K562 (cell line): ENCODE measurements around the gene IFNGR2. TPM values are rescaled to one million over a fixed set of nuclear protein-coding genes. Genes with fewer than 3 reads are reported as not detected.

Source experiments
- ATAC-seq: fragments of 200-7000 bp; cut with Tn5 transposase; 3 replicates; pipeline ENCODE4 v1.9.1; 2020; ENCODE audit warnings: moderate library complexity
- BruUV-seq: library from RNA; stranded (reverse); fragments of 400-500 nt; replicated peaks from 2 replicates; lab custom pipeline; 2021; lab: Mats Ljungman, UMichigan
- CTCF ChIA-PET: fragments of 300-600 bp; formaldehyde crosslinking; extraction: SDS; loops from one replicate; lab custom pipeline; 2021; ENCODE audit warnings: low intra/inter-chr PET ratio; lab: Yijun Ruan, JAX
- POLR2A ChIA-PET: fragments of 300-600, 350-650 bp; sonication (Branson Sonifier 250); formaldehyde crosslinking; extraction: SDS; loops from one replicate; lab custom pipeline; 2021; ENCODE audit warnings: antibody characterized with exemption, inconsistent platforms; lab: Yijun Ruan, JAX
- DNase-seq, 4 experiments: peaks; one replicate each; pipeline versions ENCODE4 v3.0.0 to v3.0.0-alpha.2; 2011 to 2018; ENCODE audit warnings: low spot score in 3 of 4, mixed read lengths in 3 of 4; ENCODE audit errors: extremely low read depth in 1 of 4
- FAIRE-seq: peaks from 2 replicates; lab custom pipeline; 2011; peaks lifted over from hg19 to GRCh38; lab: Jason Lieb, UNC
- H2AFZ ChIP-seq: 2 replicates; pipeline ENCODE4 v1.6.0; 2011; ENCODE audit warnings: low read depth, low read length, control low read depth, inconsistent platforms
- H3K27ac ChIP-seq: fragments of 200-600 bp; 3 replicates; pipeline ENCODE4 v1.8.0; 2011; ENCODE audit warnings: low read depth, mild to moderate bottlenecking, control low read depth, inconsistent platforms, low read length, moderate library complexity, mixed read lengths; ENCODE audit errors: extremely low read depth
- H3K27me3 ChIP-seq, 2 experiments: fragments of 300-600 bp in 1 of 2; 2 replicates in 1 of 2; 3 replicates in 1 of 2; pipeline versions ENCODE4 v1.6.0 to v1.8.0; 2011; ENCODE audit warnings: inconsistent platforms in 2 of 2, low read length in 2 of 2, mild to moderate bottlenecking in 1 of 2, mixed read lengths in 1 of 2, moderate library complexity in 1 of 2; ENCODE audit not compliant: control insufficient read depth in 2 of 2, insufficient read depth in 2 of 2
- H3K36me3 ChIP-seq: fragments of 300-600 bp; 3 replicates; pipeline ENCODE4 v1.8.0; 2011; ENCODE audit warnings: mild to moderate bottlenecking, low read length, inconsistent platforms; ENCODE audit not compliant: control insufficient read depth, insufficient read depth
- H3K4me1 ChIP-seq, 2 experiments: fragments of 200-600 bp in 1 of 2; replicated peaks in 1 of 2; 2 replicates in 1 of 2; 3 replicates in 1 of 2; pipeline versions ENCODE4 v1.5.1 to v1.8.0; 2011; ENCODE audit warnings: inconsistent platforms in 2 of 2, low read length in 2 of 2, mild to moderate bottlenecking in 1 of 2, mixed read lengths in 1 of 2, moderate library complexity in 1 of 2; ENCODE audit not compliant: control insufficient read depth in 2 of 2, insufficient read depth in 2 of 2
- H3K4me2 ChIP-seq: 2 replicates; pipeline ENCODE4 v1.6.1; 2011; ENCODE audit warnings: low read length, control low read depth, inconsistent platforms, mixed read lengths; ENCODE audit not compliant: insufficient read depth
- H3K4me3 ChIP-seq: fragments of 200-600 bp; sonication (generic), shearing (Covaris generic); 2 replicates; pipeline ENCODE4 v1.5.1; 2016; ENCODE audit warnings: control low read depth, inconsistent platforms
- H3K79me2 ChIP-seq: fragments of 200-600 bp; 3 replicates; pipeline ENCODE4 v1.8.0; 2011; ENCODE audit warnings: low read length, inconsistent platforms; ENCODE audit not compliant: control insufficient read depth, insufficient read depth
- H3K9ac ChIP-seq, 2 experiments: 2 replicates each; pipeline versions ENCODE4 v1.6.0 to v1.6.1; 2011; ENCODE audit warnings: low read depth in 2 of 2, low read length in 2 of 2, control low read depth in 1 of 2, inconsistent platforms in 1 of 2, mild to moderate bottlenecking in 1 of 2, mixed read lengths in 1 of 2; ENCODE audit not compliant: insufficient read depth in 1 of 2
- H3K9me1 ChIP-seq: one replicate; pipeline ENCODE4 v1.6.0; 2011; ENCODE audit warnings: inconsistent platforms, mild to moderate bottlenecking, low read length, moderate library complexity; ENCODE audit not compliant: control insufficient read depth, insufficient read depth
- H3K9me3 ChIP-seq: replicated peaks from 2 replicates; pipeline ENCODE4 v1.5.1; 2011; ENCODE audit warnings: low read depth, low read length, inconsistent platforms; ENCODE audit not compliant: control insufficient read depth, insufficient read depth
- H4K20me1 ChIP-seq: replicated peaks from 2 replicates; pipeline ENCODE4 v1.6.1; 2011; ENCODE audit warnings: low read length, inconsistent platforms, mixed read lengths; ENCODE audit not compliant: control insufficient read depth, insufficient read depth
- CCAR2 ChIP-seq: fragments of 200-400 bp; formaldehyde crosslinking; IDR thresholded peaks from 2 replicates; pipeline ENCODE4 v1.6.1; 2017; ENCODE audit warnings: mild to moderate bottlenecking, low read depth, low read length
- CHD7 ChIP-seq: fragments of 200-600 bp; sonication (generic); IDR thresholded peaks from one replicate; pipeline ENCODE4 v1.6.1; 2012; ENCODE audit warnings: mild to moderate bottlenecking, low read depth, low read length, inconsistent platforms
- FOXA1 ChIP-seq: fragments of 450-650 bp; IDR thresholded peaks from 2 replicates; pipeline ENCODE4 v1.6.1; 2016; ENCODE audit warnings: mild to moderate bottlenecking, borderline replicate concordance
- FOXJ2 ChIP-seq: fragments of 200-800 bp; sonication (Bioruptor generic); IDR thresholded peaks from 2 replicates; pipeline ENCODE4 v1.6.1; 2016; ENCODE audit warnings: missing genetic modification characterization, missing compliant biosample characterization
- KLF10 ChIP-seq: fragments of 250-450 bp; sonication (Bioruptor Pico); IDR thresholded peaks from 2 replicates; pipeline ENCODE4 v1.6.1; 2021; ENCODE audit warnings: matching md5 sums
- MAFG ChIP-seq: fragments of 450-650 bp; conservative IDR thresholded peaks from 2 replicates; pipeline ENCODE4 v1.6.1; 2016; ENCODE audit warnings: missing genetic modification characterization, missing compliant biosample characterization
- PHB ChIP-seq: fragments of 250-450 bp; sonication (Bioruptor Pico); IDR thresholded peaks from 2 replicates; pipeline ENCODE4 v1.5.0; 2021
- RBM34 ChIP-seq: fragments of 200-400 bp; formaldehyde crosslinking; IDR thresholded peaks from 2 replicates; pipeline ENCODE4 v1.6.1; 2018; ENCODE audit warnings: low read length, borderline replicate concordance; ENCODE audit not compliant: insufficient read depth
- STAG1 ChIP-seq: sonication (generic); formaldehyde crosslinking; IDR thresholded peaks from 2 replicates; pipeline ENCODE4 v1.5.0; 2020; ENCODE audit warnings: missing genetic modification reagents, borderline replicate concordance
- ZZZ3 ChIP-seq: fragments of 450-650 bp; IDR thresholded peaks from 2 replicates; pipeline ENCODE4 v1.6.1; 2016; ENCODE audit warnings: antibody characterized with exemption, mild to moderate bottlenecking, moderate library complexity
- WGBS: fragments of 100-300 bp; shearing (Covaris generic); methylation state at CpG from one replicate; pipeline ENCODE4 v1.1.6; 2016; ENCODE audit warnings: low coverage, mixed read lengths; ENCODE audit not compliant: insufficient coverage; ENCODE audit errors: missing lambda C conversion rate; 5-methylcytosine and 5-hydroxymethylcytosine counted together
- in situ Hi-C: fragments of 300-500 bp; cut with MboI; formaldehyde crosslinking; loops from 4 replicates; pipeline ENCODE4 v1.15.0; 2018; ENCODE audit warnings: inconsistent platforms, mixed read lengths
- intact Hi-C: fragments of 100-400 bp; cut with micrococcal nuclease; formaldehyde crosslinking; loops from 2 replicates; pipeline ENCODE4 v1.14.2; 2022
- polyA plus RNA-seq, 8 experiments: library from polyadenylated mRNA; depleted of rRNA in 4 of 8; stranded (reverse) in 5 of 8; unstranded in 3 of 8; fragments of >200 nt; fragmentation: Nextera tagmentation in 2 of 8; fragmentation: Illumina TruSeq in 1 of 8; extraction: Ambion mirVana in 2 of 8; extraction: Trizol in 1 of 8; gene quantifications; 2 replicates each; pipeline versions ENCODE4 v1.2.1 to v1.2.3, GENCODE V29; 2011 to 2014; ENCODE audit warnings: inconsistent platforms in 1 of 8, missing spikeins in 1 of 8
- total RNA-seq, 7 experiments: library from RNA; depleted of rRNA in 6 of 7; stranded (reverse); fragments of >200 nt in 6 of 7; fragmentation: Illumina TruSeq in 2 of 7; extraction: Trizol in 2 of 7; gene quantifications; 2 replicates each; pipeline versions ENCODE4 v1.2.1 to v1.2.3, GENCODE V29; 2011 to 2021; ENCODE audit warnings: low replicate concordance in 1 of 7

IFNGR2 gene
- total and polyA plus RNA-seq, 9 of the 15 experiments (the other 6 are each of a cell fraction or from before 2014, with no cell fraction given), result 6.7 to 58.0 (median 28.5) TPM

DNA sequence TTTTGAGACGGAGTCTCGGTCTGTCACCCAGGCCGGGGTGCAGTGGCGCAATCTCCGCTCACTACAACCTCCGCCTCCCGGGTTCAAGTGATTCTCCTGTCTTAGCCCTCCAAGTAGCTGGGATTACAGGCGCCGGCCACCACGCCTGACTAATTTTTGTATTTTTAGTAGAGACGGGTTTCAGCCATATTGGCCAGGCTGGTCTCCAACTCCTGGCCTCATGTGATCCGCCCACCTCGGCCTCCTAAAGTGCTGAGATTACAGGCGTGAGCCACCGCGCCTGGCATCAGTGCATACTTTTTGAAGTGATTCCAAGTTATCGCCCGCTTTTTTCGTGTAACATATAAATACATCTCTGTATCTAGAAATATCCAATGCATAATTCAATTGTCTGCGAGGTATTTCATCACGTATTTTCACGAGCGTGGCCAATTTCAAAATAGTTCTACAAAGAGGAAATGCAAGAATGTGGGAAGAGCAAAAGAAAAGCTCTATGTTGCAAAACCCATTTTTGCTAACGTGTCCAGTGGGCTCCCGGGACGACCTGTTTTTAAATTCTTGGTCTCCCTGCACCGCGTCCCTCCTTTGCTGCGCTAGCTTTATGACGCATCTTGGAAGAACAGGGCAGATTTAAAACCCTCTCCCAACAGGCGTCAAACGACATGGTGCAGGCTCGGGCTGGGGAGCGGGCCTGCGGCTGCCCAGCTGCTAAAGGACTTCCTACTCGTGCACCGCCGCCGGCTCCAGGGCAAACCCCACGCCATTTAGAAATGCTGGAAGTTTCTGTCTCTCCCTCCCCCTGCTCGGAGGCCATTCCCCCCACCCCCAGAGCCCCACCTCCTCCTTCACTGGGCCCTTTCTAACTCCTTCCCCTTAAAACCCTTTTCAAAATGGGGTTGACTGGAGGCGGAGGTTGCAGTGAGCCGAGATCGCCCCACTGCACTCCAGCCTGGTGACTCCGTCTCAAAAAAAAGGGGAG lies 923 bp upstream of the IFNGR2 start:
- peak overlapping the region; percentile 75 for H3K4me3 ChIP-seq
- H3K27ac ChIP-seq, result peak overlapping the region; percentile 84; the same call in 1 of the 3 replicates
- no peaks in the 10 kb centered on the region for H3K9me3 ChIP-seq
- H3K79me2 ChIP-seq, result peaks cover 37% of the 10 kb centered on the region
- H3K27me3 ChIP-seq, result no peaks in the 10 kb centered on the region
- BruUV-seq, result no TSS peak
- FAIRE-seq (no peak), ATAC-seq (peak; percentile 4; the same call in 1 of the 3 replicates), DNase-seq (peak in 1 of 4 experiments; percentile 55)
- H4K20me1 ChIP-seq, result no peaks in the 10 kb centered on the region; the same call in 1 of the 2 replicates
- H3K36me3 ChIP-seq, result peaks cover 4% of the 10 kb centered on the region; the same call in 2 of the 3 replicates
- H3K9ac ChIP-seq, result peak overlapping the region in 1 of 2 experiments; percentile 99; a peak in 1 of 4 replicates
- 90% methylated on average over 39 of the region's 45 CpGs for WGBS
- intact Hi-C loops (loop anchor here (5.0 kb wide), 1 partner anchor 140 kb away; the partner anchor contains the start of genes GART and SON), in situ Hi-C loops (no loop called here)
- no peak overlapping the region for H3K4me2 ChIP-seq
- H3K9me1 ChIP-seq, result no peaks in the 10 kb centered on the region
- POLR2A ChIA-PET, result interaction anchor here (1.0 kb wide), 1 partner anchor 9 kb away, joined by 3 read pairs; no protein-coding TSS in a partner anchor
- H2AFZ ChIP-seq, result peak overlapping the region; percentile 77
- H3K4me1 ChIP-seq, result peaks cover 8 to 35% of the 10 kb centered on the region in 2 experiments; a peak in 4 of 5 replicates
- CTCF ChIA-PET, result no interaction called here
- TF ChIP-seq MAFG (tag), result no peak
- no peak for TF ChIP-seq STAG1
- TF ChIP-seq KLF10 (CRISPR knock-in tag), result no peak
- no peak for TF ChIP-seq PHB (CRISPR knock-in tag)
- no peak for TF ChIP-seq CCAR2
- TF ChIP-seq ZZZ3, result no peak
- no peak for TF ChIP-seq FOXA1
- TF ChIP-seq FOXJ2, result no peak
- no peak for TF ChIP-seq CHD7
- TF ChIP-seq RBM34, result no peak
